A673 (cell line): ENCODE measurements around the gene CEP126.

ENCODE experiments used
- EZH2 ChIP-seq: fragments of 200-600 bp; sonication (generic); IDR thresholded peaks from 2 replicates; pipeline ENCODE4 v1.6.1; 2017; ENCODE audit warnings: borderline replicate concordance, low read depth, mild to moderate bottlenecking, mixed read lengths, antibody characterized with exemption, low read length; ENCODE audit not compliant: poor library complexity, severe bottlenecking
- TF ChIP-seq, protein P1 (sequence below): fragments of 300-800, 200-600 bp; sonication (generic); conservative IDR thresholded peaks from 2 replicates; pipeline ENCODE4 v1.5.1; 2017; ENCODE audit warnings: low read depth, mild to moderate bottlenecking, antibody characterized with exemption, low read length, moderate library complexity, mixed read lengths

DNA sequence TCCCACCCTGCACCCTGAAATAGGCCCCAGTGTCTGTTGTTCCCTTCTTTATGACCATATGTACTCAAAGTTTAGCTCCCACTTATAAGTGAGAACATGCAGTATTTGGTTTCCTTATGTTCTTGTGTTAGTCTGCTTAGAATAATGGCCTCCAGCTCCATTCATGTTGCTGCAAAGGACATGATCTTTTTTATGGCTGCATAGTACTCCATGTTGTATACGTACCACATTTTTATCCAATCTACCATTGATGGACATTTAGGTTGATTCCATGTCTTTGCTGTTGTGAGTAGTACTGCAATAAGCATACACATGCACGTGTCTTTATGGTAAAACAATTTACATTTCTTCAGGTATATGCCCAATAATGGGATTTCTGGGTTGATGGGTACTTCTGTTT, 60.9 kb downstream of the CEP126 start:
- TF ChIP-seq, protein P1, sequence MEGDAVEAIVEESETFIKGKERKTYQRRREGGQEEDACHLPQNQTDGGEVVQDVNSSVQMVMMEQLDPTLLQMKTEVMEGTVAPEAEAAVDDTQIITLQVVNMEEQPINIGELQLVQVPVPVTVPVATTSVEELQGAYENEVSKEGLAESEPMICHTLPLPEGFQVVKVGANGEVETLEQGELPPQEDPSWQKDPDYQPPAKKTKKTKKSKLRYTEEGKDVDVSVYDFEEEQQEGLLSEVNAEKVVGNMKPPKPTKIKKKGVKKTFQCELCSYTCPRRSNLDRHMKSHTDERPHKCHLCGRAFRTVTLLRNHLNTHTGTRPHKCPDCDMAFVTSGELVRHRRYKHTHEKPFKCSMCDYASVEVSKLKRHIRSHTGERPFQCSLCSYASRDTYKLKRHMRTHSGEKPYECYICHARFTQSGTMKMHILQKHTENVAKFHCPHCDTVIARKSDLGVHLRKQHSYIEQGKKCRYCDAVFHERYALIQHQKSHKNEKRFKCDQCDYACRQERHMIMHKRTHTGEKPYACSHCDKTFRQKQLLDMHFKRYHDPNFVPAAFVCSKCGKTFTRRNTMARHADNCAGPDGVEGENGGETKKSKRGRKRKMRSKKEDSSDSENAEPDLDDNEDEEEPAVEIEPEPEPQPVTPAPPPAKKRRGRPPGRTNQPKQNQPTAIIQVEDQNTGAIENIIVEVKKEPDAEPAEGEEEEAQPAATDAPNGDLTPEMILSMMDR = no peak
- no peak for TF ChIP-seq EZH2
